Thyroid gland (tissue), 4 donors: ENCODE data around the gene VAT1L. TPM values are rescaled to one million over a fixed set of nuclear protein-coding genes. Genes with fewer than 3 reads are reported as not detected.

ENCODE experiments used
- DNase-seq, 2 donors: peaks; one replicate each; pipeline ENCODE4 v3.0.0-alpha.2; 2019
- H3K27ac ChIP-seq, 3 donors: fragments of 200-600 bp; sonication (generic); 1 replicate in 2 of 3; 2 replicates in 1 of 3; pipeline ENCODE4 v1.5.1; 2016 to 2019; ENCODE audit warnings: mild to moderate bottlenecking in 1 of 3, moderate library complexity in 1 of 3
- H3K27me3 ChIP-seq: fragments of 200-600 bp; sonication (generic); one replicate; pipeline ENCODE4 v1.5.1; 2019
- H3K36me3 ChIP-seq, 2 donors: fragments of 200-600 bp; sonication (generic); one replicate each; pipeline ENCODE4 v1.5.1; 2016 to 2019
- H3K4me1 ChIP-seq, 2 donors: fragments of 200-600 bp; sonication (generic); one replicate each; pipeline ENCODE4 v1.5.1; 2017 to 2019
- H3K4me3 ChIP-seq, 3 donors: fragments of 200-600 bp; sonication (generic); replicated peaks in 1 of 3; 1 replicate in 2 of 3; 2 replicates in 1 of 3; pipeline ENCODE4 v1.5.1; 2016; ENCODE audit warnings: mild to moderate bottlenecking in 1 of 3
- H3K9me3 ChIP-seq: fragments of 200-600 bp; sonication (generic); one replicate; pipeline ENCODE4 v1.5.1; 2017
- CTCF ChIP-seq, 6 experiments: fragments of 200-600 bp in 3 of 6; fragments of 450-650 bp in 3 of 6; sonication (generic) in 3 of 6; IDR thresholded peaks; one replicate each; pipeline ENCODE4 v1.5.1; 2016 to 2019; ENCODE audit warnings: antibody characterized with exemption in 6 of 6, mild to moderate bottlenecking in 2 of 6, inconsistent platforms in 1 of 6, moderate library complexity in 1 of 6
- POLR2A ChIP-seq, 2 donors: fragments of 450-650 bp; IDR thresholded peaks; one replicate each; pipeline ENCODE4 v1.6.1; 2017; ENCODE audit warnings: antibody characterized with exemption in 2 of 2, mild to moderate bottlenecking in 2 of 2, moderate library complexity in 1 of 2
- WGBS, 2 donors: methylation state at CpG; one replicate each; pipeline ENCODE4 v1.1.5; 2017; 5-methylcytosine and 5-hydroxymethylcytosine counted together
- intact Hi-C: fragments of 100-400 bp; cut with DNase I; formaldehyde crosslinking; loops from one replicate; pipeline ENCODE4 v1.15.1; 2023
- total RNA-seq, 4 donors: library from RNA; depleted of rRNA; stranded (reverse); fragments of >200 nt; gene quantifications; one replicate each; pipeline ENCODE4 v1.2.3, GENCODE V29; 2016

VAT1L gene
- total RNA-seq, 4 donors from 2014 or later, result 1.9 to 29.7 (median 9.2) TPM

GRCh38 chr16:77885571-77886295 is 97.4 kb downstream of the VAT1L start:
- TF ChIP-seq POLR2A (IDR thresholded peaks at IDR 0.05), result no peak
- TF ChIP-seq CTCF (IDR thresholded peaks at IDR 0.05), result no peak
- peaks cover 36 to 39% of the 10 kb centered on the region in 2 donors for H3K4me1 ChIP-seq
- peak overlapping the region; percentile 63 to 93 (median 76) for H3K27ac ChIP-seq
- H3K9me3 ChIP-seq, result no peaks in the 10 kb centered on the region
- WGBS, 2 donors, result 48 to 54% methylated on average over 6 of the region's 6 CpGs
- intact Hi-C loops, result no loop called here
- H3K27me3 ChIP-seq, result no peaks in the 10 kb centered on the region
- DNase-seq, result peak; percentile 59
- H3K4me3 ChIP-seq, result no peak overlapping the region
- H3K36me3 ChIP-seq, result no peaks in the 10 kb centered on the region

- Histone ChIP-seq H3K36me3 (no peaks in the 10 kb centered on the region), H3K4me1 (peaks cover 27% of the 10 kb centered on the region in 2 donors), H3K9me3 (no peaks in the 10 kb centered on the region), H3K4me3 (no peak overlapping the region), H3K27ac (no peak overlapping the region), H3K27me3 (no peaks in the 10 kb centered on the region)
- TF ChIP-seq CTCF (IDR thresholded peaks at IDR 0.05), result no peak
- TF ChIP-seq POLR2A (IDR thresholded peaks at IDR 0.05), result no peak
- intact Hi-C loops, result no loop called here
- 78 to 83% methylated on average over 7 of the region's 7 CpGs for WGBS, 2 donors
- no peak for DNase-seq
Measured at GRCh38 chr16:77888871-77889270, 100.5 kb downstream of the VAT1L start.

GRCh38 chr16:77890075-77890474 is 101.7 kb downstream of the VAT1L start:
- H3K4me3 ChIP-seq, result no peak overlapping the region
- intact Hi-C loops, result no loop called here
- H3K4me1 ChIP-seq, result peaks cover 29% of the 10 kb centered on the region in 2 donors
- H3K9me3 ChIP-seq, result no peaks in the 10 kb centered on the region
- TF ChIP-seq CTCF (IDR thresholded peaks at IDR 0.05), result no peak
- TF ChIP-seq POLR2A (IDR thresholded peaks at IDR 0.05), result no peak
- no peak overlapping the region for H3K27ac ChIP-seq
- no peak for DNase-seq
- no peaks in the 10 kb centered on the region for H3K27me3 ChIP-seq
- no peaks in the 10 kb centered on the region for H3K36me3 ChIP-seq

- Histone ChIP-seq H3K4me1 (peaks cover 24 to 45% of the 10 kb centered on the region in 2 donors), H3K27me3 (no peaks in the 10 kb centered on the region), H3K9me3 (no peaks in the 10 kb centered on the region), H3K27ac (peak overlapping the region in 1 of 3 donors; percentile 93), H3K36me3 (no peaks in the 10 kb centered on the region), H3K4me3 (no peak overlapping the region)
- WGBS, 2 donors, result 46 to 53% methylated on average over 6 of the region's 6 CpGs
- intact Hi-C loops, result no loop called here
- peak; percentile 74 to 87 for DNase-seq
- TF ChIP-seq POLR2A (IDR thresholded peaks at IDR 0.05) (no peak), CTCF (IDR thresholded peaks at IDR 0.05) (no peak)
Measured at GRCh38 chr16:77894162-77894561, 105.8 kb downstream of the VAT1L start.

- Histone ChIP-seq H3K36me3 (no peaks in the 10 kb centered on the region), H3K27ac (peak overlapping the region in 1 of 3 donors; percentile 93), H3K9me3 (no peaks in the 10 kb centered on the region), H3K27me3 (no peaks in the 10 kb centered on the region), H3K4me3 (no peak overlapping the region), H3K4me1 (peaks cover 26 to 48% of the 10 kb centered on the region in 2 donors)
- DNase-seq, result no peak
- 73 to 76% methylated on average over 7 of the region's 7 CpGs for WGBS, 2 donors
- intact Hi-C loops, result no loop called here
- no peak for TF ChIP-seq POLR2A (IDR thresholded peaks at IDR 0.05)
- no peak for TF ChIP-seq CTCF (IDR thresholded peaks at IDR 0.05)
Measured at GRCh38 chr16:77895962-77896361, 107.6 kb downstream of the VAT1L start.
